Stimulated activated CD8-positive, alpha-beta memory T cell treated with anti-CD3 and anti-CD28 coated beads, Interleukin-4, amount 100 ng/mL, for 24 hours (primary cell): ENCODE results near the gene FAM81A.

Experiments used
- DNase-seq: peaks from one replicate; pipeline ENCODE4 v3.0.0-alpha.2; 2020; ENCODE audit warnings: low read depth

The FAM81A gene

DNA sequence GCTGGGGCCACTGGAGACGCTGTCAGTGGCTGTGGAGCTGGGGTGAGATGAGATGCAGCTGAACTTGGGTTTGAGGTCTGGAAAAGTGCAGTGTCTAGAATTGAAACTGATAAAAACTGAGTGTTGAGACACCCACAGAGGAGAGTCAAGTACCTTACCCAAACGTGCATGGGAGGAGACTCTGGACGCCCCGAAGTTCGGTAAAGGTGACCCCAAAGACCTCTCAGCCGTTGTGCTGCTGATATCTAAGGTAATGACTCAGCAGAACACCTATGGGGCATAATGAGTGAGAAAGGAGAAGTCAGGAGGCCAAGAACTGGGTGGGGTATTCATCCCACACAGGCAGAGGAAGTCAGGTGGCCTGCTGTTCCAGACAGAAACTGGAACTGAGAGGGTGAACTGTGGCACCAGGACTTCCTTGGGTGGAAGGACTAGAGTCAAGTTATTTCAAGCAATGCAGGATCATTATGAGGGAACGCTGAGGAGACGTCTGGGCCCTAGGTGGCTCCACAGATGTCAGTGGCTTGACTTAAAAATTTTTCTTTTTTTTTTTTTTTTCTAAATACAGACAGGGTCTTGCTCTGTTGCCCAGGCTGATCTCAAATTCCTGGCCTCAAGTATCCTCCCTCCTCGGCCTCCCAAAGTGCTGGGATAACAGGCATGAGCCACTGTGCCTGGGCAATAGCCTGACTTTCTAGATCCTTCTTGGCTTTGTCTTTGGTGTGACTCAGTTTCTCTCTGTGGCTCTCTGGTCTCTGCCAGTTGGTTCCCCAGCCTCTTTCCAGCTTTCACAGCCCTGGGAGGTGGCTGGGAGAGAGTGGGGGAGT lies 105.9 kb downstream of the FAM81A start:
- DNase-seq = no peak

DNA sequence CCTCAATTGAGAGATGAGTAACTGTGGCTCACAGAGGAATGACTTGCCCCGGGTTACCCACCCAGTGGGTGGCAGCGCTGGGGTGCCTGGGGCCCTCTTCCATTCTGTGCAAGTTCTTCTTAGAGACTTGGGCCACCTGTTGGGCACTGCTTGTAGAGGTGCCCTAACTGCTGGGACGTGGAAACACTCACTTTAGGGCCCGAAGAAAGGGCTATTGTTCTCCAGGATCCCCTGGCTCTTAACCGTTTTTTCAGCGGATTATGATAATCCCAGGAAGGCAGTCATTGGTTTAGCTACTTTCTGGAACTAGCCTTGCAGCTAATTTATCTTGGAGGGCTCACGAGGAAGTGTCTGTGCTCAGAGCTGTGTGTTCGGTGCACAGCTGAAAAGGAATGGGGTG lies 107.6 kb downstream of the FAM81A start:
- no peak for DNase-seq

DNA sequence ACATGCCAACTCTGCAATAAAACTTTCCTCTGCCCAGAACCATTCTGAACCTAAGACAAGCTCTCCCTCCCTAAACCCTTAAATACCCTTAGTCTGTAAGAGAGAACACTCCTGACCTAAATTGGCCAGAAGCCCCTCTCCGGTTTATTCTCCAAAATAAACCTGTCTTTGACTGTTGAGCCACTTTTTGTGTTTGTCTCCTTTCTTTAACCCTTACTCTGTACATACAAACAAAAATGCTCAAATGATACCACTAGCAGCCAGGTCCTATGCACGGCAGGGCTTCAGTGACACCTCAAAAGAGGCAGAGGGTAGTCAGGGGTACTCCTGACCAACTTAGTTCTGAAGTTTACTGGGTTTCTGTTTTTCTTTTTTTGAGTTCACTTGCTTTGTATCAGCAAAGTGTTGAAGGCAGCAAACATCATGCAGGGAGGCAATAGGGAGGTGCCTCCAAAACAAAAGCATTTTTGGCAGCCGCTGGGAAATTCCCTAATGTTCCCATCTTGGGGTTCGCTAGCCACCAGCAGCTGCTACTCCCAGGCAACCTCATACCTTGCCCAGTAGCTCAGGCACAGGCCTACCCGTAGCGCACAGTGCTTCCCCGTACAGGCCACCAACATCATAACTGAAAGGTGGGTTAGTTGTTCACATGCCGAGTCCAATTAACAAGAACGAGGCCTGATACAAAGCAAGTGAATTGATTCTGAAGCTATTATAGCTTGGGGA lies 110.7 kb downstream of the FAM81A start:
- no peak for DNase-seq

DNA sequence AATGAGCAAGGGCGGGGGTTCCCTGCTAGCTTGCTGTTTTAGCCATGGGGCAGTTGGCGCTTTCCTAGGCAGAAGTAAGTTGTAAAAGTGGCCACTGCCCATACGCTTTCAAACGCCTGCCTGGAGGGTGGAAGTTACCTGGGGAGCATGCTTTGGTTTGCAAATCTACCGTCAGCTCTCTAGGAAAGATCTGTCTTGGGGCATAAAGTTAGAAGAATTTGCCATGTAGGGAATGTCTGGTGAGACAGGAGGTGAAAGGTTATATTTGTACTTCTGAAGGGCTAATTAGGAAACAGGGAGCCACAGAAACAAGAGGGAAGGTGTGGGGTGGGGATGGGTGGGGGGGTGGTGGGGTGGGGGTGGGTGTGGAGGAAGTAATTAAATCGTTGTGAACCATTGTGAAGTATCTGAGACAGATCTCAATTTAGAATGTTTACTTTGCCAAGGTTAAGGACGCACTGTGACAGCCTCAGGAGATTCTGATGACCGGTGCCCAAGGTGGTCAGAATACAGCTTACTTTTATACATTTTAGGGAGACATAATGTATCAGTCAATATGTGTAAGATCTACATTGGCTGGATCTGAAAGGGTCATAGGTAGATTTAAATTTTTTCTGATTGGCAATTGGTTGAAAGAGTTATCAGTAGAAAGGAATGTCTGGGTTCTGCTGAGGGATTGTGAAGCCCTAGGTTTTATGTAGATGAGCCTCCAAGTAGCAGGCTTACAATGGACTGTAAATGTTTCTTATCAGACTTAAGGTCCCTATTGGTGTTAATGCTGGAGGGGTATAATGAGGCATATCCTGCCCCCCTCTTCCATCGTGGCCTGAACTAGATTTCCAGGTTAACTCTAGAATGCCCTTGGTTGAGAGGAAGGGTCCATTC lies 111.6 kb downstream of the FAM81A start:
- DNase-seq = no peak

DNA sequence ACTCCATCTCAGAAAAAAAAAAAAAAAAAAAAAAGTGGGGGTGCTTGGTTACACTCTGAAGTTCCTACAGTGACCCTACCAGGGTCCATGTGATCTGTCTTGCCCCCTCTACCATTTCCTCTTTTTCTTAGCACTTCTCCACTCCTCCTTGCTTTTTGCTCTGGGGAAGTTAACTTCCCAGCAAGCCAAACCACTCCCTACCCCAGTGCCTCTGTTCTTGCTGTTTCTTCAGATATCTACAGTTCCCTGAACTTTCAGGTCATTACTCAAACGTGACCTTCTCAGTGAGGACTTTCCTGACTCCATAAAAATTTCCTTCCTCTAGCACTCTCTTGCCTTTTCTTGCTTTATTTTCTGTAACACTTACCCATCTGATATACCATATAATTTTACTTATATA lies 112.5 kb downstream of the FAM81A start:
- DNase-seq = no peak

DNA sequence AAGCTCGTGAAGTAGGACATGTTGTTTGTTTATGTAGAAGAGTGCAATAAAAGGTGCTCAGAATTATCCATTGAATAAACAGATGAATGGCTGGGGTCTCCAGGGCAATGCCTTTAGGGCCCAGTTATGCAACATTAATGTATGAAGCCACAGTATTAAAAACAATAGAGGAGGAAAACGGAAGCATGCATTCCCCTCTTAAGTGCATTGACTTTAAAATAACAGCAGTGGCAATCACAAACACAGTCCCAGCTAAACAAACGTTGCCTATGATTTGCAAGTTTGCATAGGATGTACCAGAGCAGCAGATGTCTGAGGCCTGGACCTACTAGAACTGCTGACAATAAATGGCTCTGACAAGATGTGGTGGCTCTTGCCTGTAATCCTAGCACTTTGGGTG lies 113.0 kb downstream of the FAM81A start:
- DNase-seq = no peak

DNA sequence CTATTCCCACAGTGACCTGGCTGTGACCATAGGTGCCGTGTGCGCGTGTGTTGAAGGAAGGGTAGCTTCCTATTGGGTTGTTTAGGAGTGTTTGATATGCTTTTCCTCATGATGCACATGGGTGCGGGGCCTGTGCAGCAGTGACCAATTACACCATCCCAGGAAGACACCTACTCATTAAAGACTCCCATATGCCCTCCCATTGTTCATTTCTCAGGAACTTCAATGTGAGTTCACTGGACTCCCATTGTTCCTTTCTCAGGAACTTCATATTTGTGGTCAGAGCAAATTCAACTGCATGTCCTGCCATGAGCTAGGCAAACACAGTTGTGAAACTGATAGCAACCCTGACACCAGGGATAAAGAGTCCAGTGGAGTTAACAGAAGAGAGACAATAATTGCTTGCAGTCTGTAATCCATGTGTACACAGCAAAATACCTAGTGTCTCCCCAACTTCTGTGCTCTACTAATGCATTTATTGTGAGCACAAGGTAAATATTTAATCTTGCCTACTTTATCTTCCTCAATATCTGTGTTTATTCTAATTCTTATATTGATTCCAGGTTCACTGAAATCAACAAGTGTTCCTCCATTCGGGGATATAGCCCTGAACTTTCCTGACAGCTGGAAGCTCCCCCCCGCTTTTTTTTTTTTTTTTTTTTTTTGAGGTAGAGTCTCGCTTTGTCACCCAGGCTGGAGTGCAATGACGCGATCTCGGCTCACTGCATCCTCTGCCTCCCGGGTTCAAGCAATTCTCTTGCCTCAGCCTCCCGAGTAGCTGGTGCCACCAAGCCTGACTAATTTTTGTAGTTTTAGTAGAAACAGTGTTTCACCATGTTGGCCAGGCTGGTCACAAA lies 116.1 kb downstream of the FAM81A start:
- DNase-seq = no peak

DNA sequence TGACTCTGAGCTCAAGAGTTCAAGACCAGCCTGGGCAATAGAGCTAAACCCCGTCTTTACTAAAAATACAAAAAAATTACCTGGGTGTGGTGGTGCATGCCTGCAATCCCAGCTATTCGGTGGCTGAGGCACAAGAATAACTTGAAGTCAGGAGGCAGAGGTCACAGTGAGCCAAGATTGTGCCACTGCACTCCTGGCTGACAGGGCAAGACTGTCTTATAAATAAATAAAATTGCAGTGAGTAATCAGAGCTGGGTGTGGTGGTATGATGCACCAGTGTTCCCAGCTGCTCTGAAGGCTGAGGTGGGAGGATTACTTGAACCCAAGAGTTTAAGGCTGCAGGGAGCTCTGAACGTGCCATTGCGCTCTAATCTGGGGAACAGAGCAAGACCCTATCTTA lies 117.7 kb downstream of the FAM81A start:
- DNase-seq = no peak

DNA sequence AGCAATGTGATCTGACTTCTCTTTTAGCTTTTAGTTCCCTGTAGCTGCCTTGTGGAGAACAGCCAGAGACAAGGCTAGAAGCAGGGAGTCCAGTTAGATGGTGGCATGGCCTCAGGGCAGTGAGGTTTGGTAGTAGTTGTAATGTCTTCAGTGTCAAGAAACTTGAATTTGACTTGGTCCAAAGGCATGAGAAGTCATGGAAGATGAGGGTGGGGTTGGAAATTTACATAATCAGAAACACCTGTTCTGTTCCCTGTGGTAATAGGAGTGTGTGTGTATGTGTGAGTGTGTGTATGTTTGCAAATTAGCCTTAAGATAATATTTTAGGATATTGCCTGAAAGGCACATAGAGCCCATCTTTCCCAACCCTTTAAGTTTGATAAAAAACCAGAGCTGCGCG lies 118.4 kb downstream of the FAM81A start:
- DNase-seq = no peak

DNA sequence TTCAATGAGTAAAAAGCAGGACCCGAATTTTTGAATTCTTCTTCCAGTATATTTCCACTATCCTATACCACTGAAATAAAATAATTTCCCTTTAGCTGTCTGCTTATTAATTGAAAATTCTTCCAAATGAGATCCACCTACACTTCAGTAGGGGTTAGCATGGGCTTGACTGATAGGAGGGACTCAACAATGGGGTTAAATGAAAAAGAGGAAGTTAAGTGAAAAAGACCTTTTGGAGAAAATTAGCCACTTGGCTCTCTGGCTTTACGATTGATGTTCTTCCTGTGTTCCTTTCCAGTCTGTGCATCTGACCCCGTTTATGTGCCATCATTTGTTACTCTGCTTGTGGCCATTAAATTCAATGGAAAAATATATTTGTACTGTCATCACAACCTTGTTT lies 119.6 kb downstream of the FAM81A start:
- no peak for DNase-seq

DNA sequence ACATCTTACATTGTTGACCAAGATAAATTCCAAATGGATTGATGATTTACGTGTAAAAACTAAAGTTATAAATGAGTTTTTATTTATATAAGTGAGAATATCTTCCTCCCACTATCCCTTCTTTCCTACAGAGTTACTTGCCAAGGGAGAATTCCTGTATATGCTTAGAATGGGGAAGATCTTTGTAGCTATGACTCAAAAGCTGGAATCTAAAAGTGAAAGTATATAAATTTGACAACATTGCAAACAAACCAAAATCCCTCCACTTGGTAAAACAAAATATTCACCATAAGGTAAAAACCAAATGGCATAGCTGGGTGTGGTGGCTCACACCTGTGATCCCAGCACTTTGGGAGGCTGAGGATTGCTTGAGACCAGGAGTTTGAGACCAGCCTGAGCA lies 120.9 kb downstream of the FAM81A start:
- DNase-seq = no peak

DNA sequence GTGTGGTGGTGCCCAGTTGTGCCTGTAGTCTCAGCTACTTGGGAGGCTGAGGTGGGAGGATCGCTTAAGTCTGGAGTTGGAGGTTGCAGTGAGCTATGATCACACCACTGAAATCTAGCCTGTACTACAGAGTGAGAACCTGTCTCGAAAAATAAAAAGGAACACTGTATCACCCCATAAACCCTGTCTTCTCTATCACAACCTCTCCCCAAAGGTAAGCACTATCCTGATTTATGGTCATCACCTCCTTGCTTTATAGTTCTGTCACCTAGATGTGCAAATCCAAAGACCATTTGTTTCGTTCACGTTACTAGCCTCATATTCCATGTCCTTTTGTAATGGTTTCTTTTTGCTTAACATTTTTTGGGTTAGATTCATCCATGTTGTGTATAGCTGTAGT lies 123.6 kb downstream of the FAM81A start:
- DNase-seq = no peak

DNA sequence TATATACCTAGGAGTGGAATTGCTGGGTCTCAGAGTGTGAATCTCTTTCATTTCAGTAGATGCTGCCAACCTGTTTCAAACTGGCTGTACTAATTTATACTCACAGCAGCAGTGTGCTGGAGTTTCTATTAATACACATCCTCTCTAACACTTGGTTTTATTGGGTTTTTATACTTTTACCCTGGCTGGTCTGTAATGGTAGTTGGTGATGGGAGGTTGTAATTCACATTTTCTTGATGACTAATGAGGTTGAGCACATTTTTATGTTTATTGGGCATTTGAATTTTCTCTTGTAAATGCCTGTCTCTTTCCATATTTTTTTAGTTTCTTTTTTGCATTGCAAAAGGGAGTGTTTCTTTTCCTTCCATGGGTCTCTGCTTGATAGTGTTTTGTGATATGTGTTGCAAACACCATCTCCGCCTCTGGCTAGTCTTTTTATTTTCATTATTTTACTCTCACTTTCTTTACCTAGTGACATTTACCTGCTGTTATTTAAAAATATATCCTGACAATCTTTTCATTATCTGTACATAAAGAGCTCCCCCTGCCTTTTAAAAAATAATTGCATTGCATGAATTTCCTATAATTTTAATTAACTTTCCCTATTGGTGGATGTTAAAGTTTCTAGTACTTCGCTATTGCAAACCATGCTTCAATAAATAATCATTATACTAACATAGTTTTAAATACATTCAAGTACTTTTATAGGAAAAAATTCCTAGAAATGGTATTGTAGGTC lies 124.6 kb downstream of the FAM81A start:
- no peak for DNase-seq

DNA sequence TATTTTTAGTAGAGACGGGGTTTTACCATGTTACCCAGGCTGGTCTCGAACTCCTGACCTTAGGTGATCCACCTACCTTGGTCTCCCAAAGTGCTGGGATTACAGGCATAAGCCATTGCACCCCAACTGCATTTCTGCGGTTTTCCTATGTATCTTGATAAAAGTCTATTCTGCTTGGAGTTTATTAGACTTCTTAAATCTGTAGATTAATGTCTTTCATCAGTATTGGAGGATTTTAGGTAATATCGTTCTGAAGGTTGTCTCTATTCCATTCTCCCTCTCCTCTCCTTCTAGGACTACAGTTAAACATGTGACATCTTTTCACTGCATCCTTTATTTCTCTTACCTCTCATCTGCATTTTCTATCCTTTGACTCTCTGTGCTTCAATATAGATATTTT lies 127.3 kb downstream of the FAM81A start:
- no peak for DNase-seq

DNA sequence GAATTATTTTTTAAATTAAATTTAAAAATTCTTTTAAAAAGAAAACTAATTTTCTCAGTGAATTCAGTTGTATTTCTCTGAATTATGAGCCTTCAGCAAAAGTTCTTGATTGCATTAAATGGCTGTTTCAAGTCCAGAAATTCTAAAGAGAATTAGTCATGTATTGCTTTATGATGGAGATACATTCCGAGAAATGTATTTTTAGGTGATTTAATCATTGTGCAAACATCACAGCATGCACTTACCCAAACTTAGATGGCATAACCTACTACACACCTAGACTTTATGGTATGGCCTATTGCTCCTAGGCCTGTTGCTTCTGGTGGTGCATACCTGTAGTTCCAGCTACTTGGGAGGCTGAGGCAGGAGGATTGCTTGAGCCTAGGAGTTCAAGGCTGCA lies 129.3 kb downstream of the FAM81A start:
- DNase-seq = no peak

DNA sequence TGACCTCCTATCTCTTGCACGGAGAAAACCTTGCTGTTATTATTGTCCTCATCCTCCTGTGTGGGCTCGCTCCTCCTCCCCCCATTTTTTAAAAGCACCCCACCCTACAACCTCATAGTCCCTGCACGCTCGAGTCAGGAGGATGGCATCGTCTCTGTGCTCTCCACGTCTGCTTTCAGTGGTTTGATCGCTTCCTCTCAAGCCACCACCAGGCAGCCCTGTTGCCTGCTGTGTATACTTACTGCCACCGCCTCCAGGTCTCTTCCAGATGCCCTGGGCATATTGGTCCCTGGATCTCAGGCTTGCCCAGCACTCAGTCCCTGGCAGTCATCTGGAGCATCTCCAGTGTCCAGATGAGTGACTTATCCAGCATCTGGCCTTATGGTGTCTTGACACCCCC lies 131.5 kb downstream of the FAM81A start:
- no peak for DNase-seq

DNA sequence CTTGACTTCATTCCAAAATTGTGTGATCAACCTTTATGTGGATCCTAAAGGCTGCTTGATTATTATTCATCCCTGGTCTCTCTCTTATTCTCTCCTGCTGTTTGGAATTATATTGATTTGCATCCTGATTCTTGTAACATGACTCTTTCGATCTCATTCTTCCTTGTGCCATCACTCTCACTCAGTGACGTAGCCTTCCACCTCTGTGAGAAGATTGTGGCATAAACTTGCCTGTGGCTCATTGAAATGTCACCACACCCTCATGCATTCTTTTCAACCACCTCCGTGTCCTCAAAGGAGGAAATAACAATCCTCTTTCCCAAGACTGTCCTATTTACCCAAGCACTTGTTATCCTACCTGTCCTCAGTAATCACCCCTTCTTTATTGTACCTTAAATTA lies 132.3 kb downstream of the FAM81A start:
- DNase-seq = no peak

DNA sequence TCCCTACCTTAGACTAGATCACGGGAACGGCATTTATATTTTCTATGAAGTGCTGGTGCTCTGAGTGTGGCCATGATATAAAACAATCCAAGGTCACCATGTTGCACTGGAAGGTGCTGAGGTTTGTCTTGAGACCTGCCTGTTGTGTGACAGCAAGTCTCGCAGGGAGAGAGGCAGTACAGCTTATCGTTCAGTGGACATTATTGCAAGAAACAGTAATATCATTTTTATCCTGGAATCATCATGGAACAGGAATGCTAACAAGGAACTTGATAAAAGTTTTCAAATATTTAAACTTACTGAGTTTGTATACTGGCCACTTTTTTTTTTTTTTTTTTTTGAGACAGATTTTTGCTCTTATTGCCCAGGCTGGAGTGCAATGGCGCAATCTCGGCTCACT lies 133.6 kb downstream of the FAM81A start:
- no peak for DNase-seq
